GM19468 (cell line): Measurements from ENCODE around the gene RPS19BP1.

Source experiments
- ATAC-seq: cut with Tn5 transposase; IDR thresholded peaks from one replicate; pipeline ENCODE4 v1.9.1; 2021; ENCODE audit warnings: mild to moderate bottlenecking, moderate library complexity, moderate number of reproducible peaks; ENCODE audit not compliant: unreplicated experiment; ENCODE audit errors: extremely low read depth

The RPS19BP1 gene

DNA sequence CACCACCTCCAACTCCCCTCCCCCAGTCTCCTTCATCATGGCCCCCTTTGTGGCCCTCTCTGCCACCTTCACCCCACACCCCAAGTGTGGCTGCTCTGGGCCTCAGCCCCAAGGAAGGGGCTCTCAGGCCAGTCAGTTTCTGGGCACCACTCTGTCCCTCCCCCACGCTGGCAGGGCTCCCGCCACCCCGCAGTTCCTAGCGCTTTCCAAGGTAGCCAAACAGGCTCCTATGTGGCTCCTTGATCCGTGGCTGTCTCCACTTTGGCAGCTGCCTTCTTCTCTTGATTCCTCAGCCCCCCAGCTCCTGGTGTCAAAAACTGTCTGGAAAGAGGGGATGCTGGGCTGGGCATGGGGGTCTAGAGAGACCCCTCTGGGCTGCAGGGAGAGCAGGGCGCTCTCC lies 27.6 kb upstream of the RPS19BP1 start:
- ATAC-seq: no peak

DNA sequence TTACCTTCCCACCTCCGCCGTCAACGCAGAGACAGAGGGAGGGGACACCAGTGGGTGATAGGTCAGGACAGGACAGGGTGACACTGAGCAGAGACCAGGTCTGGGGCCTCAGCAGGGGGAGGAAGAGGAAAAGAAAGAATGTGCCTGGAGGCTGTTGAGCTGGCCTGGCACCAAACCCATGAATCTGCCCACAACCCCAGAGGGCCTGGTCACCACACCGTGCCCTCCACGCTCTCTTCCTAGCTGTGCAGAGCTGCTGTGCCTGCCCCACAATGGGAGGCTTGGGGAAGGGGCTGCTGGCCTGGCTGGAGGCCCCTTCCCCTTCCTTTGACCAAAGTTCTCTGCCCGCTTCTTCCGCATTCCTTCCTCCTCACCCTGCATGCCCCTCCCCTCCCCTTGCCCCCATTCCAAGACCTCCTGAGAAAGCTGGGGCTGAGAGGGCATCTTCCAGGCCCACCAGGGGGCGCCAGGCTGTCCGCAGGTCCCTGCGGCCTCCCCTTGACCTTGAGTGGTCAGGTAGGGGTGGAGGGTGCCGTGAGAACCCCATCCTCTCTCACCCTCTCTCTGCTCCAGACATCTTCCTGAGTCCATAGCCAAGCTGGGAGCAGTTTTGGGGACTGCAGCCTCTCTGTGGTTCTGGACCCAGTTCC lies 27.0 kb upstream of the RPS19BP1 start:
- ATAC-seq: no peak

DNA sequence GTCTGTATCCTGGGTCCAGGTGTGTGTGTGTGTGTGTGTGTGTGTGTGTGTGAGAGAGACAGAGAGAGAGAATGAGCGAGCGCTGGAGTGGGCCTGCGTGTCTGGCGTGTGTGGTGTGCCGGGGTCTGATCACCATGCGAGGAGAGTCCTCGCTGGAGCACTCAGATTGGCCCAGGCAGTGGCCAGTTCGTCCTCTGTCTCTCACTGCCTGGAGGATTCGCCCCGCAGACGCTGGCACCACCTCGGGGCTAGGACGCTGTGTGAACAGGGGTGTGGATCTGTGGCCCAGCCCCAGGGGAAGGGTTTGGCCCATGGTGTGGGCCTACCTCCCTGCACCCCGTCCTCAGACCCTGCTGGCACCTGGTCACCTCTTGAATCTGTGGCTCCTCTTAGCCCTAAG lies 26.4 kb upstream of the RPS19BP1 start:
- no peak for ATAC-seq

DNA sequence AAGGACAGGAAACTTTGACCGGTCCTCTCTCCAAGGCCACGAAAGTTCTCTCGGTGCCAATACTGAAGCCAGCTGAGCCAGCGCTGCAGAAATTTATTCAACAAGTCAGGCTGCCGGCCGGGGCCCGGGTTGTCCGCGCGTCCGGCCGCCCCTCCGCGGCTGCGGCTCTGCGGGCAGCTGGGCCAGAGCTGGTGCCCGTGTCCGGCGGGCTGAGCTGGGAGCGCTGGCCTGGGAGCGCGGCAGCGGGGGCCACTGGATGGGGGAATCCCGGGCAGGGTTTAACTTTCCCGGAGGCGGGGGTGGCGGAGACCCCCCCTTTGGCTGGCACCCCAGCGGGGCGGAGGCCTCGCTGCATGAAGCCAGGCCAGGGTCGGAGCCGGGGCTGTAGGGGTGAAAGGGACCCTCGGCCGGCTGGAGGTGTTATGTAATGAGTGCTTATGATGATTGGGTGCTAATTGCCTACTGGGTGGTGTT lies 25.7 kb upstream of the RPS19BP1 start:
- no peak for ATAC-seq

DNA sequence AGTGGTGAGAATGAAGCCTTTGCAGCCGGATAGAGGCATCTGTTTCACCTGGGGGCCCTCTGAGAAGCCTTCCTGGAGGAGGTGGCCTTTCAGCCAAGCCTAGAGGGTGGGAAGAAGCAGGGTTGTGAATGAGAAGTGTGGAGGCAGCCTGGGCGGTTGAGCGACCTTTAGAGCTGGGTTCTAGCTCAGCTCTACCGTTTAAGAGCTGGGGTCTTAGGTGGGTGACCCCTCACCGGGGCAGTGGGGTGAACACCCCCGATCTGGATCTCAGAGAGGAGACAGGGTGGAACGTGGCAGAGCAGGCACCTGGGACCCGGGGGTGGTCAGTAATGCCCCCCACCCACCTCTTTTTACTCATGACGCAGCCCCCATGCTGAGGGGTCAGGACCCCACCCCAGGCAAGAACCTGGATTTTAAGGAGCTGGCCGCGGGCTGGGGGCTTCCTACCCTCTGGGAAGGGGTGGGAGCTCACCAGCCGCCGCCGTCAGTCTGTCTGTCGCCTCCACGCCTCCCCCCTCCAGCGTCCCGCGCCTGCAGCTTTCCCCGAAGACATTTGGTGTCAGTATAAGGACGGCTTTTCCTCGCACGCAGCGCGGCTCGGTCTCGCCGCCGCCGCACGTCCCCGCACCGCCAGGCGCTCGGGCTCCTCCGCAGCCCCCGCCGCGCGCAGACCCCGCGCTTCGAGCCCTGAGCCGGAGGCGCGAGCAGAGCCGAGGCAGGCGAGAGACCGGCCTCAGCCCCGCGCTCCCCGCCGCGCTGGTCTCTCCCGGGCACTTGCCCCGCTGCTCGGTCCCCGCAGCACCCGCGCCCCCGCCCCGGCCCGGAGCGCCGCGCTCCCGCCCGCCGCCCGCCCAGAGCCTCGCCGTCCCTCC lies 24.7 kb upstream of the RPS19BP1 start:
- ATAC-seq: no peak

DNA sequence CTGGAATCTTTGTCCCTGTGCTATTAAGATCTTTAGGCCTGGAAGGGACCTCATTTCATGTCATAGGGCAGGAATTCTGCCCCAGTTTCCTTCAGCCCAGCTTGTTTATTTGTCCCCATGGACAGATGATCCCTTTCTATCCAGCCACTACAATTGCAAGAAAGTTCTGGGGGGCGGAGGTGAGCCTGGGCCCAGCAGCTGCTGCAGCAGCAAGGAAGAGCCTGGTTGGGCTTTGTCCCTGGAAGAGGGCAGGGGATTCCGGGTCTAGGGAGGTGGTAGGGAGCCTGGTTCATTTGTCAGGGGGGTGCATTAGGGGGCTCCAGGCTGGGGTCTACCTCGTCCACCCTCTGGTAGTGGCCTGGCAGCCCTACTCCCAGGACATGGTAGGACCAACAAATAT lies 21.6 kb upstream of the RPS19BP1 start:
- ATAC-seq: no peak

DNA sequence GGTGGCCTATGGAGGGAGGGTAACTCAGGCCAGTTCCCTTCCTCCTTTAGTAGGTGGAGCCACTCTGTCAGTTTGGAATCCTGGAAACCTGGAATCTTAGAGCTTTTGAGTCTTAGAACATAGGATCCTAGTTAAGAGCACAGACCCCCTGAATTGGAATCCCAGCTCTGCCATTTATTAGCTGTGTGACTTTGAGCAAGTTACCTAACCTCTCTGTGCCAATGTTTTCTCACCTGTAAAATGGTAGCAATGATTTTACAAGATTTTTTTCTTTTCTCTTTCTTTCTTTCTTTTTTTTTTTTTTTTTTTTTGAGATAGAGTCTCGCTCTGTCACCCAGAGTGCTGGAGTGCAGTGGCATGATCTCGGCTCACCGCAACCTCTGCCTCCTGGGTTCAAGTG lies 20.9 kb upstream of the RPS19BP1 start:
- no peak for ATAC-seq

DNA sequence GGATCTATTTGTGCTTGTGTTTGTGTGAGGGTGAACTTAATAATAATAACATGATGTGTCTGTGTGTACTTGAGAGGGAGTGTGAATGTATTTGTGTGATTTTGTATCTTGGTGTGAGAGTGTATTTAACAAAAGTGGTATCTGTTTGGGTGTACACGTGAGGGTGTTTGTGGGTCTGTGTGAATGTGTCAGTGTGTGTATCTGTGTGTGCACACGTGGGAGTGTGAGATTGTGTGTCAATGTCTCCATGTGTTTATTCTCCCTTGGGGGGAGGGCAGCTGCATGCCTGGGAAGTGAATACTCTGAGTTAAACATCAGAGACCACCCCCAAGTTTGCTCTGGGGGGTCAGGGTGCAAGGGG lies 15.0 kb upstream of the RPS19BP1 start:
- no peak for ATAC-seq

DNA sequence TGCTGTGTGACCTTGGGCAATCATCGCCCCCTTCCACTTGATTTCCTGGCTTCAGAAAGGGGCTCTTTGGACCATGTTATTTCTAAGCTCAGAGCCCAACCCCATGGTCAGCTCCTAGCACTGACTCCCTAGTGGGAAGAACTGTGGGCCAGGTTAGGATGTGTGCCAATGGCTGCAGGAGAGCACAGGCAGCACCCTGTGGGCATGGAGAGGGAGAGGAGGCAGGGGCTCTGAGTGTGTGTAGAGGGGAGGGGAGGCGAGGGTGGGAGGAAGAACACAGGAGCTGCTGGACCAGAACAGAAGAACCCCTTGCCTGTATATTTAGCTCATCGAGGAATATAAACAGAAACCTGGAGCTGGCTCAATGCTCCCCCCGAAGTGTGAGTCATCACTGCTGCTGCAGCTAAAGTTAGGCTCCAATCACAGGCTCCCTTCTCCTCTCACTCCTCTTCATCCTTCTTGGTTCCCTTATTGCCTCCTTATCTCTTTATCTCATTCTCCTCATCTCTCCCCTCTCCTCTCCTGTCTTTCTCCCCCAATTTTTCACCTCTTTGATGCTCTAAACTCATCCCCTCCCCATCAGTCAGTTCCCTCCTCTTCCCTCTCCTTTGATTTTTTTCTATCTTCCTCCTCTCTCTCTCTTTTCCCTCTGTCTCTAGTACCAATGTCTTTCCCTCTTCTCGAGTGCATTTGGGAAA lies 14.5 kb upstream of the RPS19BP1 start:
- no peak for ATAC-seq

DNA sequence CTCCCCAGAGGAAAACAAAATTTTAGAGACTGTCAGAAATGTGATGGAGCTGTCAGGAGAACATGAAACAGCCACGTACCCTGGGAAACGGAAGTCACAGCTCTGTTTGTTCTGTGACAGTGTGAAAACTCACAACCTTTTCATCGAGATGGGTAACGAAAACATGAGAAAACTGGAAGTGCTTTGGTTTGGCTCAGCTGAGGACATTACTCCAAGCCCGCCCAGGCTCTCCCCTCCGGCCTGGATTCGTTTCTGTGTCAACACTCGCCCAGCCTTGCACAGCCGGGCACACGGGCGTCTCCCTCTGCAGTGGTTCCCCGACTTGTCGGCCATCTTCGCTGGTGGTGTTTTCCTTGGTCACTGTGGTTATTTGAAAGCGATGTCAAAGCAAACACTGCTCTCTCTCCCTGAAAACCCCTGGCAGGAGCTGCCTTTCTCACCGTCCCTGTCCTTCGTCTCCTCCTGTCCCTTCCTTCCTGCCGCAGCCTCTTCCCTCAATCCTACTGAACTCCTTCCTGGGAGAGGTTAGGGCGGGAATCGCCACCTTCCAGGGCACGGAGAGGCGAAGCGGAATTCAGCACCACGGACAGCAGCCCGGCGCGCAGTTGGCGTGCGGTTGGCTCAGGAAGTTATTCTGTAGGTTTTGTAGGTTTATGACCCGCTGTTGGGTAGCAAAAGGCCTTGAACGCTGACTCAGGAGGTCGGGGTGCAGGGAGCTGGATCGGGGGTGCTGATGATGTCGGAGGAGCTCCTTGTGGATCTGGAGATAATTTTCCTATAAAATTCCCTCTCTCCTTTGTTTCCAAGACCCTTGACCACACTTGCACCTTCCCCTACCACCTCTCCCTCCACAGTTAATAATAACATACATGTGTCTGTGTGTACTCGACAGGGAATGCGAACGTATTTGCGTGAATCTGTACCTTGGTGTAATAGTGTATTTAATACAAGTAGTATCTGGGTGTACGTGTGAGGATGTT lies 13.1 kb upstream of the RPS19BP1 start:
- ATAC-seq: no peak

DNA sequence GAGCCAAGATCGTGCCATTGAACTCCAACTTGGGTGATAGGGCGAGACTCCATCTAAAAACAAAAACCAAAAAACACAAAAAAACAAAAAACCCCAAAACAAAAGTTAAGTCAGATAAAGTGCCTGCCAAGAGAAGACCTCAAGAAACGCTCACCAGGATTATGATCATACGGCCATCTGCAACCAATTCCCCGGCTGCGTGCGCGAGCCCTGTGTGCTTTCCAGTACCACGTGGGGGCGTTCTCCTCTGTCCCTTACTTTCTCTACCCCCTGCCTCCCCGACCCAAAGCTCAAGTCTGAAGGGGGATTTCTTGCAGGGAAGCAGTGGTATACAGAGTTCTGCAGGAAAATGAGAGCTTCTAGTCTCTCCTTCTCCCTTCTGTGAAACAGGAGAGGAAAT lies 10.5 kb upstream of the RPS19BP1 start:
- ATAC-seq: no peak

DNA sequence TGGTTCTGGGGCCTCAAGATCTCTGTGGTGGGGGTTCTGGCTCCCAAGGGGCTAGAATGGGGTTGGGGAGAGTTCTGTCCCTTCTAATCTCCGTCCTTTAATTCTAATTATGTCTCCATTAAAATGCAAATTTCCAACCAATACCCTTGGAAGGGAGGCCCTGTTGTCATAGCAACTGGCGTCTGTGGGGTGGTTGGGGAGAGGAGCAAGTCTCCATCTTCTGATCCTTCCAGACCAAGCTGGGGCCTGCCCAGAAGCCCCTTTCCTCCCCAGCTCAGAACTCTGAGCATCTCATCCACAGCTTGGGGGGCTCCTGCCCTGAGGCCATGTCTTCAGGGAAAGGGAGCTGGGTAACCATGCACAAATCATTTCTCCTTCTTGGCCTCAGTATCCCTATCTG lies 5.4 kb upstream of the RPS19BP1 start:
- no peak for ATAC-seq

DNA sequence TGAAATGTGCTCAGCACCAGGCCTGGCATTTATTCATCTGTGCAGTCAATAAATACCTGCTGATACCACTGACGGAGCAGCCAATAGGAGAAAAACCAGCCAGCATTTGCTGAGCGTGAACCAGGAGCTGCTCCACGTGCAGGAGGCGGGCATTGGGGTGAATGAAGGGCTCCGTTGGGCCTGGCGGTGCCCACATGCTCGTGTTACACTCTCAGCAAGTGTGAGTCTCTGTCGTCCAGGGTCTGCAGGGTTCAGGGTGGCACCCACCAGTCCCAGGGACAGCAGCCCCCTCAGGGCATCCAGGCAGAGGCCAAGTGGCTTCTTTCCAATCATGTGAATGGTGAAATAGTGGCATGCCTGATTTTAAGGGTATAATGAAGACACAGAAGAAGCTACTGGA lies 4.2 kb upstream of the RPS19BP1 start:
- ATAC-seq: no peak

DNA sequence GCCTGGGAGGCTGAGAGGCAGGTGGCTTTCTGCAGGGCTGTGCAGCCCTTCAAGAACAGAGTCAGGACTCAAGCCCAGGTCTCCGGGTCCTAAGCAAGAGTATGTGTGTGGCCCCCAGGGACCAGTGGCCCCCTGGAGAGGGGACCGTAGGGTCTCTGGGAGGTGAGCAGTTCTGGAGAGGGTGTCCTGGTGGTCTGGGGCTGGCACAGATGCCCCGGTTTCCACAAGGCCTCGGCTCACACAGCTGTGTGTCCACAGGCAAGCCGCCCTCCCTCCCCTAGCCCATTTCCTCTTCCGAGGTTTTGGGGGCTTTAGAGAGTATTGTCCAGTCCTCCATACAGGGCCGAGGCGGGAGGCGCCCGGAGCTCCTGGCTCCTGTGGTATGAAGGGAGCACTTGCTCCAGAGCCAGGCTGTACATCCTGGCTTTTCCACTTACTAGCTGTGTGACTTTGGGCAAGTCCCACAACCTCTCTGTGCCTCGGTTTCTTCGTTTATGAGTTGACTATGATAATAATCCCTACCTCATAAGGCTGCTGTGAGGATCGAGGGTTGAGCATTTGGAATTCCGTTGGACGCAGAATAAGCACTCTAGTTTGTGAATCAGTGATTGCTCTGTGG lies 3.4 kb upstream of the RPS19BP1 start:
- ATAC-seq: no peak

DNA sequence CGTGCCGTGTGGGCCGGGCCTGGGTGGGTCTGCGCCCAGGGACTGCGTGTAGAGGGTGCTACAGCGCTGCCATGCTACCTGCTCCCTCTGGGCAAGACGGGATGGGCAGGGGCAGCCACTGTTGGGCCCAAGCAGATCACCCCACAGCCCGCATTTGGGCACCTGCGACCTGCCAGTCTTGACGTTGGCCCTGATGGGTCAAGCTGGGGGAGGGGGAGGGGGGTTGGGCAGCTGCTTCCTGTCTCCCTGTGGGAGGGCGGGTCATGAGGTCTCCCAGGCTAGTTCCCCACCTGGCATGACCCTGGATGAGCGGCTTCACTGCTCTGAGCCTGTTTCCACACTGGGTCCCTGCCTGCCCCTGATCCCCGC lies 2.8 kb upstream of the RPS19BP1 start:
- no peak for ATAC-seq

DNA sequence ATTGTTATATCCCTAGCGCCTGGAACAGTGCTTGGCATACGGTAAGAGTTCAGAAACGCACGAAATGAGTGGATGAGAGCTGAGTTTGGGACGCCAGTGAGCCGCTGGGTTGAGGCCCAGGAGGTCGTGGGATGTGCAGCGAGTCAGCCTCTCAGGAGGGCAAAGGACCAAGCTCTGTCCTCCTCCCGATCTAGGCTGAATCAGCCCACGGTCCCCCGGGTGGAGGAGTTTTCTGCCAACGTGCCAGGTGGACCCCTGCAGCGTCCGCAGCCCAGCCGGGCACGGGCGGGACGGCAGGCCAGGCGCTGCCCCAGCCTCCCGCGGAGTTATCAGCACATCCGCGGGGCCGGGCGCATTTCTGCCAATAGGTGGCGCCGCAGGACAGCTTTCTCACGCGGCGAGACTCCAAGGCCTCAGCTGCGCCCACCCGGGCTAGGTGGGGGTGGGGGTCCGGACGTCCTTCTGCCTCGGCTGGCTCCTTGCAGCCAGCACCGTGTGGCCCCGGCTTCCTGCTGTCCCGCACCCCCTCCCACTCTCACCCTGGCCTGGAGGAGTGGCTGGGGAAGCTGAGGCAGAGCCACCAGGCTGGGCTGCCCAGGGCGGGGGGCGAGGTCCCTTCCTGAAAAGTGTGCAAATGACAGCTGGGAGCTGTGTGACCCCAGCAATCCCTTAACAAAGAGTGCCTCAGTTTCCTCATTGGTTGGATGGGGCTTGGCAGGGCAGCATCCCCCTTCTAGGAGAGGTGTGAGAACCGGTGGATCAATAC lies 2.2 kb upstream of the RPS19BP1 start:
- ATAC-seq: no peak

DNA sequence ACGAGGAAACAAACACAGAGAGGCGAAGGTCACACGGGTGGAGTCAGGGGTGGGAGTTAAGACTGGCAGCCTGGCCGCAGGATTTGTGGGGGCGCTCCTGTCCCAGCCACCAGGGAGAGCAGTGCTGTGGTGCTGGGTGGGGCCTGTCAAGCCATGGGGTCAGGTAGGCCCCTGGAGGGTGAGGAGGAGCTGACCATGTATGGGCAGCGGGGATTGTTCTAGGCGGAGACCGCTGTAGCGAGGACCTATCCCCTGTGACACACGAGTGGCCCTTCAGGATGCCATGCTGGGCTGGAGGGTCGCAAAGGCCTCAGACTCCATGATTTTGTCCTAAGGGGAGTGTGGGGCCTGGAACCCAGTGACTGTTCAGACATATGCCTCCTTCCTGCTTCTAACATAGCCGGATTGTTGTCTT lies 1.6 kb upstream of the RPS19BP1 start:
- ATAC-seq: no peak

DNA sequence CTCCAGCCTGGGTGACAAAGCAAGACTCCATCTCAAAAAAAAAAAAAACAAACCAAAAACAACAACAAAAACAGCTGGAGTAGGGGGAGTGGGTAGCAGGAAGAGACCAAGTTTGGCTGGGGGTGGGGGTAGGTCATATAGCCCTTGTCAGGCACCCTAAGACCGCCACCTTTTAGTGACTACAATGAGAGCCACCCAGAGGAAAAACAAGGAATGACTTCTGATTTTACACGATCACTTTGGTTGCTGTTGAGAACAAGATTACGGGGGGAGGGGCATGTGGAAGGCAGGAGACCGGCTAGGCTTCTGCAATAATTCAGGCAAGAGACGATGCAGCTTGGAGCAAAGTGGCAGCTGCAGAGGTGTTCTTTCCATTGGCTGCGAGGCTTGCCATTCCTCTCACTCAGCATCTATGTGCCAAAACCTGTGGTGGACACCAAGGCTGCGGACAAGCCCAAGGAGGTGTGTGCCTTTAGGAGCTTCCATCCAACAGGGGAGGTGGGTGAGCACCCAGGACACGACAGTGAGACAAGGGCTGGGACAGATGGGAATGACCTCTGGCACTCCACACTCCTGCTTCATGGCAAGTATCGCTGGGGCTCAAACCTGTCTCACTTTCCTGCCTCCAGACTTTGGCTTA lies 1.7 kb downstream of the RPS19BP1 start:
- ATAC-seq: no peak
